ENCODE data around the gene SND1.

DNA sequence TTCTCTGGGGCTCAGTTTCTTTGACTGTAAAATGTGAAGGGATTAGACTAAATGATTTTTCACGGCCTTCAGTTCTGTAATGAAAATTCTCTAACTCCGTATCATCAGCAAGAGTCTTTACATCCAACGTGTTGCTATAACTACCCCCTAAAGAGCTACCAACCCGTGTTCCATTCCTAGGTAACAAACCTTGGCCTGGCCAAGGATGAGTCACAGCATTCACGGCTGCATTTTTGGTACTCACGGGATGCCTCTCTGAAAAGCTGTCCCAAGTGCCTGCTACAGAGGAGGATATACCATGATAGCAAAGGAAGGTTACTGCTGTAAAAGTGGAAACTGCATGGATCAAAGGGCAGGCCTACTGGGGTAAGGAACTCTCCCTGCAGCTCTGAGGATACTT lies 373.4 kb downstream of the SND1 start:
- TF ChIP-seq, protein P1, sequence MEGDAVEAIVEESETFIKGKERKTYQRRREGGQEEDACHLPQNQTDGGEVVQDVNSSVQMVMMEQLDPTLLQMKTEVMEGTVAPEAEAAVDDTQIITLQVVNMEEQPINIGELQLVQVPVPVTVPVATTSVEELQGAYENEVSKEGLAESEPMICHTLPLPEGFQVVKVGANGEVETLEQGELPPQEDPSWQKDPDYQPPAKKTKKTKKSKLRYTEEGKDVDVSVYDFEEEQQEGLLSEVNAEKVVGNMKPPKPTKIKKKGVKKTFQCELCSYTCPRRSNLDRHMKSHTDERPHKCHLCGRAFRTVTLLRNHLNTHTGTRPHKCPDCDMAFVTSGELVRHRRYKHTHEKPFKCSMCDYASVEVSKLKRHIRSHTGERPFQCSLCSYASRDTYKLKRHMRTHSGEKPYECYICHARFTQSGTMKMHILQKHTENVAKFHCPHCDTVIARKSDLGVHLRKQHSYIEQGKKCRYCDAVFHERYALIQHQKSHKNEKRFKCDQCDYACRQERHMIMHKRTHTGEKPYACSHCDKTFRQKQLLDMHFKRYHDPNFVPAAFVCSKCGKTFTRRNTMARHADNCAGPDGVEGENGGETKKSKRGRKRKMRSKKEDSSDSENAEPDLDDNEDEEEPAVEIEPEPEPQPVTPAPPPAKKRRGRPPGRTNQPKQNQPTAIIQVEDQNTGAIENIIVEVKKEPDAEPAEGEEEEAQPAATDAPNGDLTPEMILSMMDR (IDR thresholded peaks at IDR 0.05) = no peak
- no peak for TF ChIP-seq POLR2A (IDR thresholded peaks at IDR 0.05)
